Colonic mucosa (tissue), 4 donors: Measurements from ENCODE around the gene RAPGEFL1. TPM values are rescaled to one million over a fixed set of nuclear protein-coding genes. Genes with fewer than 3 reads are reported as not detected.

ENCODE experiments used
- DNase-seq: peaks from one replicate; pipeline ENCODE4 v3.0.0-alpha.2; 2020
- H3K27ac ChIP-seq: fragments of 200-600 bp; one replicate; pipeline ENCODE4 v1.8.0; 2021
- H3K27me3 ChIP-seq: fragments of 200-600 bp; one replicate; pipeline ENCODE4 v1.8.0; 2021
- H3K36me3 ChIP-seq: fragments of 200-600 bp; one replicate; pipeline ENCODE4 v1.8.0; 2021
- H3K4me1 ChIP-seq: fragments of 200-600 bp; one replicate; pipeline ENCODE4 v1.8.0; 2021; ENCODE audit warnings: mild to moderate bottlenecking
- H3K4me3 ChIP-seq: fragments of 200-600 bp; one replicate; pipeline ENCODE4 v1.8.0; 2021
- H3K9ac ChIP-seq, 2 donors: one replicate each; pipeline ENCODE4 v1.7.0; 2013; ENCODE audit warnings: control low read depth in 2 of 2, low read depth in 2 of 2, low read length in 2 of 2
- H3K9me3 ChIP-seq: fragments of 200-600 bp; one replicate; pipeline ENCODE4 v1.8.0; 2021
- intact Hi-C: fragments of 100-400 bp; cut with DNase I; formaldehyde crosslinking; loops from one replicate; pipeline ENCODE4 v1.14.1; 2022
- total RNA-seq, 2 donors: library from RNA; stranded (reverse); fragmentation: NEBNext Ultra II Directional in 1 of 2; extraction: Animal tissue kit (Norgen Biotek cat#: 25700) in 1 of 2; gene quantifications; one replicate each; pipeline ENCODE4 v1.2.1, GENCODE V29; 2021
- TF ChIP-seq, protein P1 (sequence below): fragments of 200-600 bp; IDR thresholded peaks from one replicate; pipeline ENCODE4 v1.8.0; 2022; ENCODE audit warnings: antibody characterized with exemption, mild to moderate bottlenecking
- donor health status: healthy.
- donor health status: DM: no; HTN: no; CAD: no.
- donor health status: DM: no; HTN: no; CAD: no.

The RAPGEFL1 gene
- total RNA-seq, 2 donors from 2014 or later, result 98.2 to 108 TPM

DNA sequence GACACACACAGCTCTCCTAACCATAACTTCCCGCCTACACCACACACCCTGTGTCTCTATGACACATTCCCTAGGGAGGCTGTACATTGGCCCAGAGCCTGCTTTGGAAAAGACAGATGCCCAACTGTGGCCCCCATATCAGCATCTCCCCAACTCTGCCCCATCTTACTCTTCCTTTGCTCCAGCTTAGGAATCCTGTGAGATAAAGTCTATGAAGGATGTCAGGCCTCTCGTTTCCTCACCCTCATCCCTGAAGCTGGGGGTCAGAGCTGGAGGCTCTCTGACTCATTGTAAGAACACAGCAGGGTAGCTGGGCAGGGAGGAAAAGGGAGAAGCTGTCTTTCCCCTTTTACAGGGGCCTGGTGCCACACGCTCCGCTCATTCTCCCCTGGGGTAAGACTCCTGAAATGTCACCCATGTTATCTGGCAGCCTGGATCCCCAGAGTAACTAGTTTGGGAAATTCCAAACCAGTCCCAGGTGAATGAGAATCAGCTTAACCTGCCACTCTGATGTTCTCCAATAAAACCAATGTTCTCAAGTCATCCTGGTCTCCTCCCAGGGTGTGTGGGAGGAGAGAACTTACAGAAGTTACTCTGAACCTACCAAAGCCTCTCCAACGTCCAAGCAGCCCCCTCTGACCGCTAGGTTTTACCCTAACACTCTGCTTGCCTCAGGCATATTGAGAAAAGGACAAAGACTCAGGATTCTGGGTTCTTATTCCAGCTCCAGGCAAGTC is 2.8 kb downstream of the RAPGEFL1 start:
- intact Hi-C loops, result no loop called here
- TF ChIP-seq, protein P1, sequence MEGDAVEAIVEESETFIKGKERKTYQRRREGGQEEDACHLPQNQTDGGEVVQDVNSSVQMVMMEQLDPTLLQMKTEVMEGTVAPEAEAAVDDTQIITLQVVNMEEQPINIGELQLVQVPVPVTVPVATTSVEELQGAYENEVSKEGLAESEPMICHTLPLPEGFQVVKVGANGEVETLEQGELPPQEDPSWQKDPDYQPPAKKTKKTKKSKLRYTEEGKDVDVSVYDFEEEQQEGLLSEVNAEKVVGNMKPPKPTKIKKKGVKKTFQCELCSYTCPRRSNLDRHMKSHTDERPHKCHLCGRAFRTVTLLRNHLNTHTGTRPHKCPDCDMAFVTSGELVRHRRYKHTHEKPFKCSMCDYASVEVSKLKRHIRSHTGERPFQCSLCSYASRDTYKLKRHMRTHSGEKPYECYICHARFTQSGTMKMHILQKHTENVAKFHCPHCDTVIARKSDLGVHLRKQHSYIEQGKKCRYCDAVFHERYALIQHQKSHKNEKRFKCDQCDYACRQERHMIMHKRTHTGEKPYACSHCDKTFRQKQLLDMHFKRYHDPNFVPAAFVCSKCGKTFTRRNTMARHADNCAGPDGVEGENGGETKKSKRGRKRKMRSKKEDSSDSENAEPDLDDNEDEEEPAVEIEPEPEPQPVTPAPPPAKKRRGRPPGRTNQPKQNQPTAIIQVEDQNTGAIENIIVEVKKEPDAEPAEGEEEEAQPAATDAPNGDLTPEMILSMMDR, result no peak
- DNase-seq, result peak; percentile 41
- Histone ChIP-seq H3K4me1 (peaks cover 11% of the 10 kb centered on the region), H3K36me3 (no peaks in the 10 kb centered on the region), H3K9ac (peak overlapping the region; percentile 17 to 88), H3K9me3 (no peaks in the 10 kb centered on the region), H3K27me3 (no peaks in the 10 kb centered on the region), H3K27ac (peak overlapping the region; percentile 86), H3K4me3 (peak overlapping the region; percentile 9)

DNA sequence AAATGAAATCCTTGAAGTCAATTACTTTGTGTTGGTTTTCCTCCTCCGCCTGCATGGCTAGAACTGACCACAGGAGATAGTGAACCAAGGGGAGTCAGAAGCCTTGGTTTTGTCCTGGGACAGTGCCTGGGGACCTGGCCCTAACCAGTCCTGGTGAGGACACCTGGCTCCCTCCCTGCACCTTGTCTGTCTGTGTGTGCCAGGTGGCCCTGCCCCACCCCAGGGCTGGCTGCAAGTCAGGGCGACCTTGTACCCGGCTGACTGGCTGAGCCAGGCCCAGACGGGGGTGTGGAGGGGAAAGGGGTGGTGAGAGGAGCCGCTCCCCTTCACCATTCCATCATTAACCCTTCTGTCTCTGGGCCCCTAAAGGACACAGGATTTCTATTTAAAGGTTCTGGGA is 3.4 kb downstream of the RAPGEFL1 start:
- Histone ChIP-seq H3K9ac (peak overlapping the region in 1 of 2 donors; percentile 88), H3K27me3 (no peaks in the 10 kb centered on the region), H3K4me3 (peak overlapping the region; percentile 9), H3K36me3 (no peaks in the 10 kb centered on the region), H3K4me1 (peaks cover 11% of the 10 kb centered on the region), H3K27ac (peak overlapping the region; percentile 86), H3K9me3 (no peaks in the 10 kb centered on the region)
- intact Hi-C loops, result no loop called here
- DNase-seq, result peak; percentile 97
- TF ChIP-seq, protein P1, result no peak

DNA sequence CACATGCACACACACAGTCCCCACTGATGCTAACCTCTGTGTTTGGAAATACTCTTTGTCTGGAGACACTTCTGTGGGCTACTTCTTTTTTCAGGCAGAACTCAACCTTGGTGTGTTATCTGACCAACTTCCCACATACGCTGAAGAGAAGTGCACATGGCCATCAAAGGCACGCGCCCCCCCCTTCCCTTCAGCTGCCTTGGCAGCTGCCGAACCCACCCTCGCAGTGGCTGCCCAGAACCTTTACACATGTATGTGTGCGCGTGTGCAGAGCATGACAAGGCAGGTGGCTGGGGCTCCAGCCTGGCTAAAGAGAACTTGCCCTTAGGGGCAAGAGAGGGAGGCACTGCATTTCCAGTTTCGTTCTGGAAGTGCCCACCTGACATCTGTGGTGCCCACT is 3.9 kb downstream of the RAPGEFL1 start:
- intact Hi-C loops, result no loop called here
- Histone ChIP-seq H3K27me3 (no peaks in the 10 kb centered on the region), H3K4me3 (no peak overlapping the region), H3K4me1 (peaks cover 11% of the 10 kb centered on the region), H3K36me3 (no peaks in the 10 kb centered on the region), H3K9ac (peak overlapping the region in 1 of 2 donors; percentile 88), H3K27ac (peak overlapping the region; percentile 86), H3K9me3 (no peaks in the 10 kb centered on the region)
- TF ChIP-seq, protein P1, result no peak
- no peak for DNase-seq

DNA sequence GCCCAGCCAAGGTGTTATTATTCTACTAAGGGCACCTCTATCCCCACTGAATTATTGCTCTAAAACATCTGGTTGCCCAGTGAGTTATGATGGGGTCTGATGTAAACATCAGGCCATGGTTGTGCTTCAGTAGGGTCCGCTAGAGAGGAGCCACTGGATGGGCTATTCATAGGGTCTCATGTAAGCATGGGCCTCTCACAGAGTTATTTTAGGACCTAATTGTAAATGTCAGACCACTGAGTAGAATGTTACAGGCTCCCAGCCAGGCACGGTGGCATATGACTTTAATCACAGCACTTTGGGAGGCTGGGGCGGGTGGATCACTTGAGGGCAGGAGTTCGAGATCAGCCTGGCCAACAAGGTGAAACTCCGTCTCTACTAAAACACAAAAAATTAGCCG is 5.3 kb downstream of the RAPGEFL1 start:
- no peak overlapping the region for H3K27ac ChIP-seq
- intact Hi-C loops, result no loop called here
- H3K36me3 ChIP-seq, result no peaks in the 10 kb centered on the region
- H3K9ac ChIP-seq, result no peak overlapping the region
- H3K27me3 ChIP-seq, result no peaks in the 10 kb centered on the region
- H3K4me3 ChIP-seq, result no peak overlapping the region
- no peak for DNase-seq
- peaks cover 5% of the 10 kb centered on the region for H3K4me1 ChIP-seq
- no peaks in the 10 kb centered on the region for H3K9me3 ChIP-seq
- TF ChIP-seq, protein P1, result no peak

DNA sequence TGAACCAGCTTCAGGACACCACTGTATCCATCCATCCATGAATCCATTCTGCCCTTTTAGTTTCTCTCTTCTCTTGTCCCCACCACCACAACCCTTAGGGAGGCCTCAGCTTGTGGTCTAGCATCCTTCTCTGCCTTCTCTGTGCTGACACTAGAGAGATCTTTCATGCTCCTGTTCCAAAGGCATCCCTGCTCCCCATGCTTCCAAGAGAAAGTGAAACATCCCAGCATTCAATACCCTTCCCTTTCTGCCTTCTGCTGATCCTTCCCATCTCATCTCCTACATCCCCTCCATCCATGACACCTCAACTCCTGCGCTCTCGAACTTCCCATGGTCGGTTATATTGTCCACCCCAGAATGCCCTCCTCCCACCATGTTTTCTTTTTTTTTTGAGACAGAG is 10.0 kb downstream of the RAPGEFL1 start:
- no peaks in the 10 kb centered on the region for H3K9me3 ChIP-seq
- no peaks in the 10 kb centered on the region for H3K27me3 ChIP-seq
- no peak for DNase-seq
- H3K4me1 ChIP-seq, result no peaks in the 10 kb centered on the region
- H3K27ac ChIP-seq, result no peak overlapping the region
- no peak overlapping the region for H3K9ac ChIP-seq
- no peak overlapping the region for H3K4me3 ChIP-seq
- intact Hi-C loops, result no loop called here
- H3K36me3 ChIP-seq, result peaks cover 8% of the 10 kb centered on the region
- TF ChIP-seq, protein P1, result no peak
